ENCODE data around the gene KIF13A.
"Not testable (repeated sequence)": the region's sequence is repeated elsewhere in the genome, so short reads cannot be mapped to it uniquely, and the experiment has no call there.

The KIF13A gene

GRCh38 chr6:17968876-17969275 is 18.6 kb downstream of the KIF13A start:
- DNase-seq (ENCODE audit: low read depth): peak; percentile 57

- DNase-seq (ENCODE audit: low read depth): peak; percentile 75
Measured at GRCh38 chr6:17967668-17968518, 19.5 kb downstream of the KIF13A start.

GRCh38 chr6:17966451-17966850 is 21.0 kb downstream of the KIF13A start:
- DNase-seq (ENCODE audit: low read depth): peak; percentile 34

GRCh38 chr6:17965397-17965796 is 22.0 kb downstream of the KIF13A start:
- peak; percentile 65 for DNase-seq (ENCODE audit: low read depth)

- DNase-seq (ENCODE audit: low read depth): peak; percentile 25
Measured at GRCh38 chr6:17964633-17965032, 22.8 kb downstream of the KIF13A start.

- peak; percentile 94 for DNase-seq (ENCODE audit: low read depth)
Measured at GRCh38 chr6:17962436-17963031, 24.9 kb downstream of the KIF13A start.

- no peak for DNase-seq (ENCODE audit: low read depth)
Measured at GRCh38 chr6:17959302-17959701, 28.1 kb downstream of the KIF13A start.

GRCh38 chr6:17957904-17958620 is 29.4 kb downstream of the KIF13A start:
- DNase-seq (ENCODE audit: low read depth): no peak

- DNase-seq (ENCODE audit: low read depth): no peak
Measured at GRCh38 chr6:17957498-17957897, 29.9 kb downstream of the KIF13A start.

GRCh38 chr6:17957086-17957485 is 30.3 kb downstream of the KIF13A start:
- no peak for DNase-seq (ENCODE audit: low read depth)

- DNase-seq (ENCODE audit: low read depth): no peak
Measured at GRCh38 chr6:17950095-17950494, 37.3 kb downstream of the KIF13A start.

GRCh38 chr6:17949168-17949567 is 38.3 kb downstream of the KIF13A start:
- no peak for DNase-seq (ENCODE audit: low read depth)

GRCh38 chr6:17948725-17949124 is 38.7 kb downstream of the KIF13A start:
- DNase-seq (ENCODE audit: low read depth): no peak

- not testable (repeated sequence) for DNase-seq (ENCODE audit: low read depth)
Measured at GRCh38 chr6:17947574-17947973, 39.9 kb downstream of the KIF13A start.

- DNase-seq (ENCODE audit: low read depth): no peak
Measured at GRCh38 chr6:17945575-17945974, 41.9 kb downstream of the KIF13A start.

- DNase-seq (ENCODE audit: low read depth): peak; percentile 50
Measured at GRCh38 chr6:17945111-17945510, 42.3 kb downstream of the KIF13A start.

- DNase-seq (ENCODE audit: low read depth): no peak
Measured at GRCh38 chr6:17941318-17941717, 46.1 kb downstream of the KIF13A start.

GRCh38 chr6:17940151-17940792 is 47.2 kb downstream of the KIF13A start:
- no peak for DNase-seq (ENCODE audit: low read depth)

GRCh38 chr6:17938901-17939300 is 48.5 kb downstream of the KIF13A start:
- peak; percentile 72 for DNase-seq (ENCODE audit: low read depth)

GRCh38 chr6:17935188-17936149 is 52.0 kb downstream of the KIF13A start:
- no peak for DNase-seq (ENCODE audit: low read depth)

GRCh38 chr6:17933716-17934115 is 53.7 kb downstream of the KIF13A start:
- DNase-seq (ENCODE audit: low read depth): no peak

Measured in ELR (cell line).